GM19468 (cell line): Measurements from ENCODE around the gene TEX261.

Experiments
- ATAC-seq: cut with Tn5 transposase; IDR thresholded peaks from one replicate; pipeline ENCODE4 v1.9.1; 2021; ENCODE audit warnings: mild to moderate bottlenecking, moderate library complexity, moderate number of reproducible peaks; ENCODE audit not compliant: unreplicated experiment; ENCODE audit errors: extremely low read depth

Gene TEX261

GRCh38 chr2:70960833-70961647 is 33.6 kb downstream of the TEX261 start:
- no peak for ATAC-seq

DNA sequence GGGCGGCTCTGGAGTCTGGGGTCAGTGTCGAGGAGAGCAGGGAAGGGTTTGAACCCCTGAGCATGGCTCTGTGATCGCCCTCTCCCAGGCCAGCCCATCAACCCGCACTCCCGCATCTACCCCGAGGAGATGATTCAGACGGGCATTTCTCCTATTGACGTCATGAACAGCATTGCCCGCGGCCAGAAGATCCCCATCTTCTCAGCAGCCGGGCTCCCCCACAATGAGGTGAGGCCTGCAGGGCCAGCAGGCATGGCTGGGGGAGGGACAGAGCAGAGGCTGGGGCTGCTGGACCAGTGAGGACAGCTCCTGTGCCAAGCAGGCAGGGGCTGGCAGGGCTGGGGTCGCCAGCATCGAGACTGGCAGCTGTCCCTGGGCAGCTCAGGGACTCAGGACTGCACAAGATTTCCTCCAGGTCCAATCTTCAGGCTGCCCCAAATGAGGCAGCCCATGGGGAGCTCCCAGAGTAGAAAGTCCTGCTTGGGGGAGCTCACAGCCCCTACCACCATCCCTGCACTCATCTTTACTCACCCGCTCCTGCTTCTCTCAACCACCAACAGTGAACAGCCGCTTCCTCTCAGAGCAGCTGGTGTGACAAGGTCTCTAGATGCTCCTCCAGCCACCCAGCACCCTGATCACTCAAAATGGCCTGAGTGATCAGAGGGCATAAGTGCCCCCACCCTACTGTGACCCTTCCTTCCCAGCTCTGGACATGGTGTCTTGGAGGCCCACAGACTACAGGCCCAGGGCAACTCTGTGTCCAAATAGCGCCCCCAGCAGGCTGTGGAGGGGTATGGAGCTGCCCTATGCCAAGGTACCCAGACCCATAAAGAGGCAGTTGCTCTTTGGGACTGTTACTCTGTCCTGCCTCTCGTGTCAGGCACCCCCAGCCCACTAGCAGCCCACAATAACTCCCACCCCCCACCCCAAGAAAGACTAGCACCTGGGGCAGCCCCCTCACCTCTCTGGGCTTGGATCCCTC is 34.5 kb downstream of the TEX261 start:
- no peak for ATAC-seq

- ATAC-seq, result no peak
Observed at GRCh38 chr2:70959271-70959761, 35.4 kb downstream of the TEX261 start.

GRCh38 chr2:70958759-70959158 is 35.9 kb downstream of the TEX261 start:
- ATAC-seq, result no peak

DNA sequence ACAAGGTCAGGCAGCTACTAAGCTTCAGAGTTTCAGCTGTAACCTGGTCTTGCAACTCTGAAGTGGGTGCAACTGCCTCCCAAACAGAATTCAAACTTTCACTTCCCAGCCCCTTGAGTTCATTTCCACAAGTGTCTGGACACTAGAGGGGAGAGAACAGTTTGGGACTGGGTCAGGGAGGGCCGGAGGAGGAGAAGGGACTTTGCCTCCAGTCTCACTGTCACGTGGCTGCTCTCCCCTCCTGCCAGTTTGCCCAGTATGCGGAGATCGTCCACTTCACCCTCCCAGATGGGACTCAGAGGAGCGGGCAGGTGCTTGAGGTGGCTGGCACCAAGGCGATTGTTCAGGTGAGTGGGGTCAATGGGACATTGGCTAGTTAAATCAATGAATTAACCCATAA is 36.9 kb downstream of the TEX261 start:
- ATAC-seq, result no peak

GRCh38 chr2:70956141-70956540 is 38.5 kb downstream of the TEX261 start:
- ATAC-seq, result no peak

GRCh38 chr2:70954886-70955285 is 39.8 kb downstream of the TEX261 start:
- ATAC-seq, result no peak

DNA sequence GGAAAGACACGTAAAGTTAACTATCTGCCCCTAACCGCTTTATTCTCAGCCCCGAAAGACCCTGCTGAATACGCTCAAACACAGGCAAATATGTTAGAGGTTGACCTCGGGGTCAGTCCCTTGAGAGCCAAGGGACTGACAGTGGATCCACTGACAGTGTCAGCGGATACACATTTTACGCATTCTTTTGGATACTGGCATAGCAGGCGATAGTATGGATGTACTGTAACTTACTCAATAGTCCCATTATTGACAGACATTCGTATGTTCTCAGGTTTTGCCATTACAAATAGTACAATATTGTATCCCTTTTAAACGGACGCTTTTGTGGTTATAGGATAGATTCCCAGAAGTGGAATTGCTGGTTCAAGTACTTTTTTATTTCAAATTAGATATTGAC is 45.6 kb downstream of the TEX261 start:
- ATAC-seq, result no peak

DNA sequence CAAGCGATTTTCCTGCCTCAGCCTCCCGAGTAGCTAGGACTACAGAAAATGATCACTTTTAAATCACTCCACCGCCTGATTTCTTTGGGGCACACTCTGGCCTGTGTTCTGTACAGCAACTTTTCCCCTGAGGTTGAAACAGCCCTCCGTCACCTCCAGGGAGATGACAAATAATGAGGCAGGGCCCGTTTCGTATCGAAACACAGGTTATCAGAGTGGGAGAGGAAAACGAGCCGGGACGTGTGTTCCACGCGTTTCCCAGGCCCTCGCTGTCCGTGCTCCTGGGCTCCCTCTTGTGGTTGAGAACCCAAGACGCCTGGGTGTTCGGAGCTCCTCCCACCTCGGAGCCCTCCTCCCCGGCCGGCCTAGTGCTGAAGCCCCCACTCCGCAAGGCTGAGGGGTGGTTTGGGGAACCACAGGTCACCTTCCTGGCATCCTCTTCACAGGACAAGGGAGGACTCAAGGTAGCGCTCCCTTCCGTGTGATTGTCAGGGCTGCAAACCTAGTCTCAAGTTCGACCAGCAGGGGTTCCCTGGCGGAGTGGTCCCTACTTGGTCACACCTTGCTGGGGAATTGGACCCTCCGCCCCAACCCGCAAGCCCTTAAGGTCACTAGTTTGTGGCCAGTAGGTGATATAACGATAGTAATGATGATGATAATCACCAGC is 46.2 kb downstream of the TEX261 start:
- ATAC-seq, result no peak

- ATAC-seq, result no peak
Observed at GRCh38 chr2:70947556-70948184, 47.0 kb downstream of the TEX261 start.

DNA sequence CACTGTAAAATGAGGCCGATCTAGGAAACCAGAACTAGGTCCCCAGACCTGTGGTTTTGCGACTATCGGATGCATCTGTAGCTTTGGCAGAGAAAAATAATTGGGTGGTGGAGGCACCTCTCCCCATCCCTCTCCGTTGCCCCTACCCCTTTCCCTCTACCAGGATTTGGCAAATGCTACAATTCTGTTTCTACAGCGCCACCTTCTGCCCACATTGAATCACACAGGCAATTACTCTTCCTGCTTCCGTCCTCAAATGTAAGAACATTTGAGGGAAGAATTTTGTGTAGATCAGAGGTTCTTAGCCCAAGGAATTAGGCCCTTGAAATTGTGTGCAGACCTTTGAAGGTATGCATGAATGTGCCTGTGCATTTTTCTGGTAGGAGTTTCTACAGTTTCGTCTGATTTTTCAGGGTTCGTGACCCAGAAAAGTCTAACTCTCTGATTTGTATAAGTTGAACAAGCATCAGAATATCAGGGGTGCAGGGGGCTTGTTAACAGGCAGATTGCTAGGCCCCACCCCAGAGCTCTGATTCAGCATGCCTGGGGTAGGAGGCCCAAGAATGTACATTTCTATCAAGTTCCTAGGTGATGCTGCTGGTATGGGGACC is 47.7 kb downstream of the TEX261 start:
- no peak for ATAC-seq

- ATAC-seq, result no peak
Observed at GRCh38 chr2:70944111-70944690, 50.5 kb downstream of the TEX261 start.

DNA sequence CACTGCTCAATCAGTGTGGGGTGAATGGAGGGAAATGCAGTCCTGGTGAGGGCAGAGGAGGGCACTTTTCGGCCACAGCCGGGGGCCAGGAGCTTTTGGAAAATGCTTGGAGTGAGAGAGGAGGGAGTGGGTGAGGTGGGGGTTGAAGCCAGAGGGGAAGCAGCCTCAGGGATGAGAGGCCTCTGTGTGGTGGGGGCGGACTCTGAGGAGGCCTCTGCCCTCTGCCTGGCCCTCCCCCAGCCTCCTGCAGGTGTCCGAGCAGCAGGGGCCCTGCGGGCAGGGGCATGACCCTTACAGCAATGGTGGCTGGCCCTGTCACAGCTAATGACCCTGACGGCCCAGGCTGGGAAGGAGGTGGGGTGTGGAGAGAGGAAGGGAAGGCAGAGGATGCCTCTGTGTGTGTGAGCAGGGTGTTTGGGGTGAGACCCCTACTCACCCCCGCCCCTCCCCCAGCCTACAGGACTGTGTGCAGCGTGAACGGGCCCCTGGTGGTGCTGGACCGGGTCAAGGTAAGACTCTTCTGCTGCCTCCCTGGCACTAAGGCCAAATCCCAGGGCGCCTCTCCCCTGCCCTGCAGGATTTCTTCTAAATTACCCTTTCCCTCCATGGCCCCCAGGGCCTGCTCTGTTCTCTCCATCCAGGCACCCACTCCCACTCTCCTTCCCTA is 51.3 kb downstream of the TEX261 start:
- no peak for ATAC-seq

DNA sequence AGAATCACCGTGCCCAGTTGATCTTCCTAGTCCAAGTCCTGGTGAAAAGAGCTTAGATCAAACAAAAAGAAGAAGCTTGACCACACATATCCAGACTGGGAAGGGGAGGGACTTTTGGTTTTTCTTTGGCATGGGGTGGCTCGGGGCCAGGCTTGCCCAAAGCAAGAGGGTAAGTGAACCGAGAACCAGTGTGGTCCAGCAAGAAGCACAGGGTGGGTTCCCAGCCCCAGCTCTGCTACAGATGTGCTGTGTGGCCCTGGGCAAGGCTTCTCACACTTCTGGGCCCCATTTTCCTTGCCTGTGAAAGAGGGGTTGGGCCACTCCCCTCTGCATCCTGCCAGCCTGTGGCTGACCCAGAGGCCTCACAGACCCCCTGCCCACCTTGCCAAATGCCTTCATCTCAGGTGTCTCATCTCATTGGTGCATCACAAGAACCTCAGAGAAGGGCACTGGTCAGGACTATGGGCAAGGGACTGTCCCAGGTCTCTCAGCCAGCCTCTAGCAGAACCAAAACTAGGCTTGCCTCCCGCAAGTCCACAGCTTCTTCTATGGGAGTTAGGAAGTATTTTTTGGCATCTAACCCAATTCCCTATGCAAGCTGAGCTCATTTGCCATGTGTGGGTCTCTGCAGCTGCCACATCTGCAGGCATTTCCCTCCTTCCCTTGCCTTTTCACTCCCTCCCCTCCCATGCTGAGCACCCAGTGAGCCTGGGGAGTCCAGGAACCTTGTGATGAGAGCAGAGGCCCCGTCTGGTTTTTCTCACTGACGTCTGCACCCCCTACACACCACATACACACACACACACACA is 52.1 kb downstream of the TEX261 start:
- ATAC-seq, result no peak

DNA sequence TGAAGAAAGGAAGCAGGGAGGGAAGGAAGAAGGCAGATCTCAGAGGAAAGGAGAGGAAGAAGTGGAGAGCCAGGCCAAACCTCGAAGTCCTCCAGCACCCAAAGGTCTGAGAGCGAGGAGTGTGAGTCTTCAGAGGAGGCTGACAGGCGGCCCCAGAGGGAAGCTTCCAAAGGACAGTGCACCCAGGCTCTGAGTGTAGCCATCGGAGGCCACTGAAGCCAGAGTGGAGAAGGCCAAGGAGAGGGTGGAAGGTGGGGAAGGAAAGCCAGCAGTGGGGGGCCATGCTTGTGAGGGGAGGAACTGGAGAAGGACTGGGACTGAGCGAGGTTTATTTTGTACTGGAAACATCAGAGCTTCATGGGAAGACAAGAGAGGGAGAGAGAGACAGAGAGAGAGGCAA is 53.0 kb downstream of the TEX261 start:
- no peak for ATAC-seq

GRCh38 chr2:70941186-70941585 is 53.5 kb downstream of the TEX261 start:
- no peak for ATAC-seq

DNA sequence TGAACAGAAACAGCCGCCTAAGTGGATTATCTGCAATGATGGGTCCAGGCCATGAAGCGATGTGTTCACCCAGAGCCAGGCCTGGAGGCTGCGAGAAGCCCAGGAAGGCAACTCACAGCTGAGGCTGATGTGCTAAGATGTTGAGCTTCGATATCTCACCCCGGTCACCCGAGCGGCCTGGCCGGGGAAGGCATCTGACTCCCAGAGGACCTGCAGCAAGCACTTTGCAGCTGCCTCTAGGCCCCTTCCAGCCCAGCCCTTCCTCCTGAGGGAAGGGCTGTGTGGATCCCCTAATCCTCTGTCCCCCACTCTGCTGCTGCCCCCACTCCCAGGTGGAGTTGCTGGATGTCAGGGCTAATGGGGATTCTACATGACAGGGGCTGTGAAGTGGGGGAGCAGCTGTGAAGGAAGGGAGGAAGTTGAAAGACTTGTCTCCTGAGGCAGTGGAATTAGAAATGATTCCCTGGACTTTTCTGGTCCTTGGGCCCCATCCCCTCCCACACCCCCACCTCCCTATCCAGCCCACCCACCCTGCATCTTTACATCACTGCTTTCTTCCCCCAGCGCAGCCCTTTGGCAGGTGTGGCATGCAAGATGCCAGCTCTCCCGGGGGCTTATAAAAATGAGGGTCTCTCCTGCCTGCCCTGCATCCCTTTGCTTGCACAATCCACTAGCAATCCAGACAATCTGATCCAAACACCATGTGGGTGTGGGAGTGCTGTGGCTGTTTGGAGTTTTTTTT is 54.7 kb downstream of the TEX261 start:
- no peak for ATAC-seq
